H9 (cell line): ENCODE results near the gene CCDC187. TPM values are rescaled to one million over a fixed set of nuclear protein-coding genes. Genes with fewer than 3 reads are reported as not detected.

ENCODE experiments used
- DNase-seq: peaks from one replicate; pipeline ENCODE4 v3.0.0-alpha.2; 2017
- H2AFZ ChIP-seq: one replicate; pipeline ENCODE4 v1.6.1; 2013; ENCODE audit warnings: mild to moderate bottlenecking, low read length, control low read depth, moderate library complexity
- H2AK5ac ChIP-seq: 2 replicates; pipeline ENCODE4 v1.6.1; 2013; ENCODE audit warnings: low read length, control low read depth, mixed read lengths; ENCODE audit not compliant: insufficient read length
- H2BK120ac ChIP-seq: one replicate; pipeline ENCODE4 v1.6.1; 2013; ENCODE audit warnings: low read depth, mild to moderate bottlenecking, low read length, control low read depth, inconsistent platforms; ENCODE audit not compliant: poor library complexity, severe bottlenecking
- H2BK12ac ChIP-seq: 2 replicates; pipeline ENCODE4 v1.6.1; 2013; ENCODE audit warnings: low read length, control low read depth, mixed read lengths, low read depth; ENCODE audit not compliant: insufficient read length
- H2BK15ac ChIP-seq: 2 replicates; pipeline ENCODE4 v1.6.1; 2013; ENCODE audit warnings: low read depth, low read length, control low read depth
- H2BK20ac ChIP-seq: one replicate; pipeline ENCODE4 v1.6.1; 2013; ENCODE audit warnings: low read depth, mild to moderate bottlenecking, low read length, control low read depth, inconsistent platforms; ENCODE audit not compliant: poor library complexity, severe bottlenecking
- H2BK5ac ChIP-seq: 2 replicates; pipeline ENCODE4 v1.6.1; 2013; ENCODE audit warnings: low read length, control low read depth, mixed read lengths; ENCODE audit not compliant: insufficient read length
- H3K14ac ChIP-seq: 2 replicates; pipeline ENCODE4 v1.6.1; 2013; ENCODE audit warnings: low read length, control low read depth; ENCODE audit not compliant: insufficient read depth
- H3K18ac ChIP-seq: 2 replicates; pipeline ENCODE4 v1.6.1; 2013; ENCODE audit warnings: low read depth, mild to moderate bottlenecking, mixed read lengths, low read length, control low read depth; ENCODE audit not compliant: insufficient read length
- H3K23ac ChIP-seq: 2 replicates; pipeline ENCODE4 v1.6.1; 2013; ENCODE audit warnings: low read length, control low read depth, mixed read lengths, low read depth; ENCODE audit not compliant: insufficient read length
- H3K23me2 ChIP-seq: 2 replicates; pipeline ENCODE4 v1.6.1; 2013; ENCODE audit warnings: low read depth, mild to moderate bottlenecking, mixed read lengths, low read length, control low read depth; ENCODE audit not compliant: insufficient read length, poor library complexity, severe bottlenecking
- H3K27ac ChIP-seq: 2 replicates; pipeline ENCODE4 v1.5.1; 2013; ENCODE audit warnings: low read length, control low read depth, mixed read lengths, low read depth; ENCODE audit not compliant: insufficient read length
- H3K27me3 ChIP-seq: 2 replicates; pipeline ENCODE4 v1.6.1; 2013; ENCODE audit warnings: low read length, control low read depth, inconsistent platforms; ENCODE audit not compliant: insufficient read depth
- H3K4ac ChIP-seq: 2 replicates; pipeline ENCODE4 v1.6.1; 2013; ENCODE audit warnings: low read depth, mild to moderate bottlenecking, control low read depth, inconsistent platforms, low read length, moderate library complexity
- H3K4me1 ChIP-seq: 2 replicates; pipeline ENCODE4 v1.6.1; 2013; ENCODE audit warnings: low read length, control low read depth, inconsistent platforms; ENCODE audit not compliant: insufficient read depth
- H3K4me2 ChIP-seq: 2 replicates; pipeline ENCODE4 v1.6.1; 2013; ENCODE audit warnings: low read length, control low read depth, mixed read lengths; ENCODE audit not compliant: insufficient read length, insufficient read depth
- H3K56ac ChIP-seq: 2 replicates; pipeline ENCODE4 v1.6.1; 2013; ENCODE audit warnings: low read depth, mild to moderate bottlenecking, mixed read lengths, low read length, control low read depth; ENCODE audit not compliant: insufficient read length
- H3K79me1 ChIP-seq: 2 replicates; pipeline ENCODE4 v1.6.1; 2013; ENCODE audit warnings: low read depth, mild to moderate bottlenecking, moderate library complexity, low read length, control low read depth, inconsistent platforms; ENCODE audit not compliant: insufficient read depth, poor library complexity, severe bottlenecking
- H3K79me2 ChIP-seq: 2 replicates; pipeline ENCODE4 v1.6.1; 2013; ENCODE audit warnings: low read length, control low read depth, inconsistent platforms; ENCODE audit not compliant: insufficient read depth
- H3K9ac ChIP-seq: 2 replicates; pipeline ENCODE4 v1.6.1; 2013; ENCODE audit warnings: low read length, control low read depth, mixed read lengths; ENCODE audit not compliant: insufficient read length; ENCODE audit errors: extremely low read depth
- H3K9me3 ChIP-seq: one replicate; pipeline ENCODE4 v1.6.1; 2013; ENCODE audit warnings: low read depth, low read length, inconsistent platforms; ENCODE audit not compliant: control insufficient read depth
- H3T11ph ChIP-seq: one replicate; pipeline ENCODE4 v1.6.1; 2013; ENCODE audit warnings: mild to moderate bottlenecking, low read length, control low read depth, inconsistent platforms
- H4K20me1 ChIP-seq: one replicate; pipeline ENCODE4 v1.6.1; 2013; ENCODE audit not compliant: control insufficient read depth, insufficient read length, insufficient read depth
- H4K5ac ChIP-seq: 2 replicates; pipeline ENCODE4 v1.6.1; 2013; ENCODE audit warnings: low read depth, mild to moderate bottlenecking, mixed read lengths, low read length, control low read depth; ENCODE audit not compliant: insufficient read length
- H4K8ac ChIP-seq: replicated peaks from 2 replicates; pipeline ENCODE4 v1.6.1; 2013; ENCODE audit warnings: low read length, control low read depth, mixed read lengths, low read depth; ENCODE audit not compliant: insufficient read length
- H4K91ac ChIP-seq: 2 replicates; pipeline ENCODE4 v1.6.1; 2013; ENCODE audit warnings: low read depth, mild to moderate bottlenecking, moderate library complexity, mixed read lengths, low read length, control low read depth; ENCODE audit not compliant: insufficient read length
- H3K27ac Mint-ChIP-seq, 3 experiments: 2 replicates in 2 of 3; 3 replicates in 1 of 3; pipeline ENCODE4 v1.8.0; 2020 to 2021; ENCODE audit warnings: mixed read lengths in 3 of 3, mild to moderate bottlenecking in 1 of 3, moderate library complexity in 1 of 3
- H3K27me3 Mint-ChIP-seq: 2 replicates; pipeline ENCODE4 v1.8.0; 2021; ENCODE audit warnings: low read depth, mild to moderate bottlenecking, moderate library complexity, mixed read lengths
- H3K36me3 Mint-ChIP-seq, 3 experiments: 2 replicates in 2 of 3; 3 replicates in 1 of 3; pipeline ENCODE4 v1.8.0; 2020 to 2021; ENCODE audit warnings: low read depth in 3 of 3, mixed read lengths in 3 of 3; ENCODE audit not compliant: insufficient read depth in 1 of 3
- H3K4me1 Mint-ChIP-seq, 2 experiments: 2 replicates each; pipeline ENCODE4 v1.8.0; 2020; ENCODE audit warnings: mixed read lengths in 2 of 2
- H3K4me3 Mint-ChIP-seq, 2 experiments: 2 replicates in 1 of 2; 3 replicates in 1 of 2; pipeline ENCODE4 v1.8.0; 2020 to 2021; ENCODE audit warnings: mild to moderate bottlenecking in 2 of 2, mixed read lengths in 2 of 2, moderate library complexity in 1 of 2
- H3K9me3 Mint-ChIP-seq, 2 experiments: 2 replicates in 1 of 2; 3 replicates in 1 of 2; pipeline ENCODE4 v1.8.0; 2020; ENCODE audit warnings: mild to moderate bottlenecking in 2 of 2, mixed read lengths in 2 of 2, moderate library complexity in 1 of 2
- CTCF ChIP-seq: fragments of 200-600 bp; sonication (generic); conservative IDR thresholded peaks from 3 replicates; pipeline ENCODE4 v1.8.0; 2021; ENCODE audit warnings: antibody characterized with exemption, mild to moderate bottlenecking
- WGBS: extraction: QIAGEN DNeasy Blood & Tissue Kit; methylation state at CpG from one replicate; pipeline ENCODE4 v1.1.7; 2013; ENCODE audit warnings: missing lambda C conversion rate, low lambda C conversion rate, mixed read lengths; ENCODE audit not compliant: insufficient read length; ENCODE audit errors: extremely low coverage; 5-methylcytosine and 5-hydroxymethylcytosine counted together
- total RNA-seq: library from RNA; stranded (reverse); gene quantifications from 2 replicates; pipeline ENCODE4 v1.2.1, GENCODE V29; 2021

Gene CCDC187
- total RNA-seq, 1 experiment from 2014 or later = 0.07 TPM

GRCh38 chr9:136268735-136269134 is 35.2 kb downstream of the CCDC187 start:
- Histone ChIP-seq H3K56ac (no peak overlapping the region), H3K14ac (no peak overlapping the region), H3K4me2 (no peak overlapping the region), H3K79me2 (no peaks in the 10 kb centered on the region), H3K4me1 (no peaks in the 10 kb centered on the region), H4K5ac (no peak overlapping the region), H3K27me3 (no peaks in the 10 kb centered on the region), H2BK5ac (no peak overlapping the region), H3K23ac (no peak overlapping the region), H3K23me2 (peaks cover 5% of the 10 kb centered on the region), H3K27ac (no peak overlapping the region), H2BK12ac (no peak overlapping the region), H3K4ac (no peak overlapping the region), H4K8ac (no peak overlapping the region), H3K9me3 (no peaks in the 10 kb centered on the region), H2AFZ (no peak overlapping the region), H4K20me1 (no peaks in the 10 kb centered on the region), H2BK15ac (no peak overlapping the region), H3K9ac (no peak overlapping the region), H2BK120ac (no peak overlapping the region), H4K91ac (no peak overlapping the region), H2BK20ac (no peak overlapping the region), H3T11ph (no peak overlapping the region), H3K18ac (no peak overlapping the region), H2AK5ac (no peak overlapping the region), H3K79me1 (no peaks in the 10 kb centered on the region)
- WGBS = no CpG with 5 or more reads among the region's 6 CpGs
- Mint-ChIP-seq H3K27ac (peak overlapping the region in 1 of 3 experiments; percentile 50; a peak in 2 of 7 replicates), H3K9me3 (no peaks in the 10 kb centered on the region), H3K4me1 (peaks cover 14 to 30% of the 10 kb centered on the region in 2 experiments), H3K36me3 (no peaks in the 10 kb centered on the region), H3K4me3 (no peak overlapping the region), H3K27me3 (peaks cover 14% of the 10 kb centered on the region)
- TF ChIP-seq CTCF = no peak
- no peak for DNase-seq
